H1 (cell line): ENCODE results near the gene COL4A2.

Experiments
- CREB1 ChIP-seq: IDR thresholded peaks from 2 replicates; pipeline ENCODE4 v1.6.1; 2012; ENCODE audit warnings: inconsistent platforms
- EP300 ChIP-seq, 2 experiments: IDR thresholded peaks; 1 replicate in 1 of 2; 2 replicates in 1 of 2; pipeline ENCODE4 v1.6.1; 2011 to 2012; ENCODE audit warnings: low read depth in 2 of 2, low read length in 2 of 2, mild to moderate bottlenecking in 2 of 2, borderline replicate concordance in 1 of 2, inconsistent platforms in 1 of 2, moderate library complexity in 1 of 2
- MAX ChIP-seq: IDR thresholded peaks from 2 replicates; pipeline ENCODE4 v1.6.1; 2012; ENCODE audit warnings: inconsistent platforms
- NRF1 ChIP-seq: IDR thresholded peaks from 2 replicates; pipeline ENCODE4 v1.6.1; 2011; ENCODE audit warnings: mild to moderate bottlenecking, low read depth, low read length, improper control_type of control experiment
- TAF1 ChIP-seq: IDR thresholded peaks from 2 replicates; pipeline ENCODE4 v1.6.1; 2011; ENCODE audit warnings: mild to moderate bottlenecking, low read depth, low read length

- TF ChIP-seq TAF1 (no peak), CREB1 (no peak), NRF1 (no peak), EP300 (IDR thresholded peaks at IDR 0.05; ENCODE audit: borderline replicate concordance in 1 of 2, low read depth in 2 of 2, low read length in 2 of 2) (no peak), MAX (no peak)
These were observed 42.3 kb upstream of the COL4A2 start for GRCh38 chr13:110264685-110265275.
